ENCODE results near the gene SLC9A5.

Gene SLC9A5

GRCh38 chr16:67263201-67263600 lies 14.4 kb downstream of the SLC9A5 start:
- DNase-seq (ENCODE audit: extremely low read depth, insufficient read length), result no peak
- no peak overlapping the region for H3K4me3 ChIP-seq (replicated peaks; ENCODE audit: low read depth, low read length)
- no peaks in the 10 kb centered on the region for H3K36me3 ChIP-seq (ENCODE audit: control insufficient read depth, insufficient read depth, low read length)
- H3K27me3 ChIP-seq (replicated peaks; ENCODE audit: control insufficient read depth, insufficient read depth, low read length), result no peaks in the 10 kb centered on the region
- TF ChIP-seq, protein P1, sequence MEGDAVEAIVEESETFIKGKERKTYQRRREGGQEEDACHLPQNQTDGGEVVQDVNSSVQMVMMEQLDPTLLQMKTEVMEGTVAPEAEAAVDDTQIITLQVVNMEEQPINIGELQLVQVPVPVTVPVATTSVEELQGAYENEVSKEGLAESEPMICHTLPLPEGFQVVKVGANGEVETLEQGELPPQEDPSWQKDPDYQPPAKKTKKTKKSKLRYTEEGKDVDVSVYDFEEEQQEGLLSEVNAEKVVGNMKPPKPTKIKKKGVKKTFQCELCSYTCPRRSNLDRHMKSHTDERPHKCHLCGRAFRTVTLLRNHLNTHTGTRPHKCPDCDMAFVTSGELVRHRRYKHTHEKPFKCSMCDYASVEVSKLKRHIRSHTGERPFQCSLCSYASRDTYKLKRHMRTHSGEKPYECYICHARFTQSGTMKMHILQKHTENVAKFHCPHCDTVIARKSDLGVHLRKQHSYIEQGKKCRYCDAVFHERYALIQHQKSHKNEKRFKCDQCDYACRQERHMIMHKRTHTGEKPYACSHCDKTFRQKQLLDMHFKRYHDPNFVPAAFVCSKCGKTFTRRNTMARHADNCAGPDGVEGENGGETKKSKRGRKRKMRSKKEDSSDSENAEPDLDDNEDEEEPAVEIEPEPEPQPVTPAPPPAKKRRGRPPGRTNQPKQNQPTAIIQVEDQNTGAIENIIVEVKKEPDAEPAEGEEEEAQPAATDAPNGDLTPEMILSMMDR (IDR thresholded peaks at IDR 0.05; ENCODE audit: insufficient read depth, low read length, poor library complexity, severe bottlenecking), result no peak

GRCh38 chr16:67264277-67264676 lies 15.5 kb downstream of the SLC9A5 start:
- no peaks in the 10 kb centered on the region for H3K36me3 ChIP-seq (ENCODE audit: control insufficient read depth, insufficient read depth, low read length)

DNA sequence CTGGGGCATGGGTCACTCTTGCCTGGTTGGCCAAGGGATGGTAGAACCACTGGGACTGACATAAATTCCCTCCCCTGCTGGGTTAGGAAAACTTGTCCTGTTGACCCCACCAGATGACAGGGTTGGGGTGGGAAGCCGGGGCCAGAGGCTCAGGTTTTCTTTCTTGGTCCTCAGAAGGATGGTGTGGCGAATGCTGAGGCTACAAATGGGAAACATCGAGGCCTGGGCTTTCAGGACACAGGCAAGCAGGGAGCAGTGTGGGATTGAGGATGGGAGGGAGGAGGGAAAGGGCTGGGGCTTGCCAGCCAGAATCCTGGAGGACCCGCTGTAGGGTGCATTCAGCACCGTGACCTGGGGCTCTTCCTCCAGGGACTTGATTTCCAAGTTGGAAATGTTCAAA lies 16.1 kb downstream of the SLC9A5 start:
- H3K4me3 ChIP-seq (replicated peaks; ENCODE audit: low read depth, low read length), result no peak overlapping the region
- no peaks in the 10 kb centered on the region for H3K36me3 ChIP-seq (ENCODE audit: control insufficient read depth, insufficient read depth, low read length)
- no peaks in the 10 kb centered on the region for H3K27me3 ChIP-seq (replicated peaks; ENCODE audit: control insufficient read depth, insufficient read depth, low read length)
- no peak for DNase-seq (ENCODE audit: extremely low read depth, insufficient read length)
- TF ChIP-seq, protein P1 (IDR thresholded peaks at IDR 0.05; ENCODE audit: insufficient read depth, low read length, poor library complexity, severe bottlenecking), result no peak

More at GRCh38 chr16:67264277-67264676, 15.5 kb downstream of the SLC9A5 start:
- Histone ChIP-seq H3K4me3 (replicated peaks; ENCODE audit: low read depth, low read length) (no peak overlapping the region), H3K27me3 (replicated peaks; ENCODE audit: control insufficient read depth, insufficient read depth, low read length) (no peaks in the 10 kb centered on the region)
- TF ChIP-seq, protein P1 (IDR thresholded peaks at IDR 0.05; ENCODE audit: insufficient read depth, low read length, poor library complexity, severe bottlenecking), result peak; percentile 21
- no peak for DNase-seq (ENCODE audit: extremely low read depth, insufficient read length)

- TF ChIP-seq, protein P1 (IDR thresholded peaks at IDR 0.05; ENCODE audit: insufficient read depth, low read length, poor library complexity, severe bottlenecking), result no peak
- no peak for DNase-seq (ENCODE audit: extremely low read depth, insufficient read length)
These were observed 17.1 kb downstream of the SLC9A5 start for GRCh38 chr16:67265834-67266233.

GRCh38 chr16:67268136-67268579 lies 19.4 kb downstream of the SLC9A5 start:
- TF ChIP-seq, protein P1 (IDR thresholded peaks at IDR 0.05; ENCODE audit: insufficient read depth, low read length, poor library complexity, severe bottlenecking), result no peak
- no peak for DNase-seq (ENCODE audit: extremely low read depth, insufficient read length)
- Histone ChIP-seq H3K4me3 (replicated peaks; ENCODE audit: low read depth, low read length) (no peak overlapping the region), H3K27me3 (replicated peaks; ENCODE audit: control insufficient read depth, insufficient read depth, low read length) (no peaks in the 10 kb centered on the region), H3K36me3 (ENCODE audit: control insufficient read depth, insufficient read depth, low read length) (no peaks in the 10 kb centered on the region)

More at GRCh38 chr16:67265834-67266233, 17.1 kb downstream of the SLC9A5 start:
- no peaks in the 10 kb centered on the region for H3K27me3 ChIP-seq (replicated peaks; ENCODE audit: control insufficient read depth, insufficient read depth, low read length)
- H3K36me3 ChIP-seq (ENCODE audit: control insufficient read depth, insufficient read depth, low read length), result no peaks in the 10 kb centered on the region
- H3K4me3 ChIP-seq (replicated peaks; ENCODE audit: low read depth, low read length), result no peak overlapping the region

DNA sequence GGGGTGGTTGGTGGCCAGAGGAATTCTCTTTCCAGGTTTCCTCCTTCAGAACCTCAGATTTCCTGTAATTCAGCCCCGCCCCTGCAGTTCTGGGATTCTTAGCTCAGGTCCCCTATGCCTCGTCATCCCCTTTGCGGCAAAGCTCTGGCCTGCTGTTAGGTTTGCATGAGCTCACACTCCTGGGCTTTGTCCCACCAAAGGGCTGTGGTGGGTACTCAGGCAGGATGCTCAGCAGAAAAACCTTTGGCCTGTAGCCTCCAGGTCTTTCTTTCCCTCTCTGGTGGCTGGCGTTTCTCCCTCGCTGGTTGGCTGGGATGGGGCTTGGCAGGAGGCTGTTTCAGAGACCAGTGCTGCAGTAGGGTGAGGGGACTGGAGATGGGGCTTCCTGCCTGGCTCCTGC lies 21.0 kb downstream of the SLC9A5 start:
- no peak for DNase-seq (ENCODE audit: extremely low read depth, insufficient read length)
- H3K27me3 ChIP-seq (replicated peaks; ENCODE audit: control insufficient read depth, insufficient read depth, low read length), result no peaks in the 10 kb centered on the region
- H3K36me3 ChIP-seq (ENCODE audit: control insufficient read depth, insufficient read depth, low read length), result no peaks in the 10 kb centered on the region
- no peak overlapping the region for H3K4me3 ChIP-seq (replicated peaks; ENCODE audit: low read depth, low read length)
- TF ChIP-seq, protein P1 (IDR thresholded peaks at IDR 0.05; ENCODE audit: insufficient read depth, low read length, poor library complexity, severe bottlenecking), result no peak

All from GM06990 (cell line).